Suprapubic skin (tissue), 4 donors: ENCODE measurements around the gene SLFN13.

Source experiments
- CTCF ChIP-seq, 2 donors: fragments of 200-600 bp in 1 of 2; fragments of 450-650 bp in 1 of 2; sonication (generic) in 1 of 2; IDR thresholded peaks; one replicate each; pipeline ENCODE4 v1.5.1; 2016 to 2019; ENCODE audit warnings: antibody characterized with exemption in 2 of 2, mild to moderate bottlenecking in 1 of 2, moderate library complexity in 1 of 2
- EP300 ChIP-seq: sonication (generic); formaldehyde crosslinking; IDR thresholded peaks from one replicate; pipeline ENCODE4 v1.6.1; 2017; ENCODE audit warnings: antibody characterized with exemption
- POLR2A ChIP-seq, 2 donors: fragments of 450-650 bp; IDR thresholded peaks; one replicate each; pipeline ENCODE4 v1.6.1; 2017; ENCODE audit warnings: antibody characterized with exemption in 2 of 2, mild to moderate bottlenecking in 2 of 2, moderate library complexity in 2 of 2
- POLR2AphosphoS5 ChIP-seq, 3 donors: sonication (generic); formaldehyde crosslinking; IDR thresholded peaks; one replicate each; pipeline ENCODE4 v1.6.1; 2017; ENCODE audit warnings: antibody characterized with exemption in 3 of 3

- TF ChIP-seq CTCF (IDR thresholded peaks at IDR 0.05) (no peak), POLR2A (IDR thresholded peaks at IDR 0.05) (no peak), POLR2AphosphoS5 (IDR thresholded peaks at IDR 0.05) (no peak), EP300 (no peak)
Observed at GRCh38 chr17:35467824-35468223, 19.3 kb upstream of the SLFN13 start.
